GM21786 (cell line): ENCODE data around the gene MRO.
A peak's percentile ranks its signal among the peaks of the same experiment; 100 is the strongest.
"Not testable (repeated sequence)": the region's sequence is repeated elsewhere in the genome, so short reads cannot be mapped to it uniquely, and the experiment has no call there.

Experiments used
- ATAC-seq: cut with Tn5 transposase; IDR thresholded peaks from one replicate; pipeline ENCODE4 v1.9.1; 2021; ENCODE audit not compliant: unreplicated experiment

The MRO gene

GRCh38 chr18:50819728-50820378, at the start of gene MRO:
Gene MRO (minus strand): TSS chr18:50820016. CDS start chr18:50809400, 10,616 bp downstream.
- ATAC-seq, result peak; percentile 87

GRCh38 chr18:50869150-50869549, 49.3 kb upstream of the MRO start:
- ATAC-seq, result no peak

DNA sequence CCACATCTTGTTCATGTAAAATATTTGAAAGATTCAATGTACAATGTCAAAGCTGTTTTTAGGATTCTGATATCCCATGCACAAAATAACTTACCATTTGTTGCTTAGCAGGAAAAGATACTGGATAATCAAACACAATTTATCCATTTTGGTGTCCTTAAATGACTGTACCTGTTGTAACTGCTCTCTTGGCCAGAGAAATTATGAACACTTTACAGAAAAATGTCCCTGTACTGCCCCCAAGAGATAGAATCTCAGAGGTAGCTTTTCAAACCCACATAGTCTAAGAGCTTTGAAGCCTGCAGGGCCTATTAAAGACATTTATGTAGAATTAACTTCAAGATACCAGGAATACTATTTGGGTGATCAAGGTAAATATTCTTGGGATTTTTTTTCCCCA, 46.9 kb upstream of the MRO start:
- ATAC-seq, result no peak

- no peak for ATAC-seq
Measured at GRCh38 chr18:50863840-50864375, 44.1 kb upstream of the MRO start.

- ATAC-seq, result no peak
Measured at GRCh38 chr18:50862401-50862800, 42.6 kb upstream of the MRO start.

GRCh38 chr18:50861617-50862016, 41.8 kb upstream of the MRO start:
- ATAC-seq, result no peak

- no peak for ATAC-seq
Measured at GRCh38 chr18:50859793-50860555, 40.2 kb upstream of the MRO start.

DNA sequence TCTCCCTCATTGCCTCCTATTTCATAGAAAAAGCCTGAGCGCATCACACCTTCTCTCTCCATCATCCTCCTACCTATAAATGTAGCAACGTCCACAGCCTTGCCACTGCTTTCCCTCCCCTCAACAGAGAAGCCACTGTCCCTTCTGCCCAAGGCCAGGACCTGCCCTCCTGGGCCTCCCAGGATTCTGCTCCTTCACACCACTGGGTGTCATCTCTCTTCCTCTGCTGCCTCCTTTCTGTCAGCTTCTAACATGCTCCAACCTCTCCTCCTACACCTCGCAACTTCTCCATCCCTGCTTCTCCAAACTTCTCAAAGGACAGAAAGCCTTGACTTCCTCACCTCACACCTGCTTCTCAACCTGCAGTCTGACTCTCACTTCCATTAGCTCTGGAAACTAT, 37.9 kb upstream of the MRO start:
- ATAC-seq, result no peak

- ATAC-seq, result not testable (repeated sequence)
Measured at GRCh38 chr18:50857166-50857565, 37.4 kb upstream of the MRO start.

- no peak for ATAC-seq
Measured at GRCh38 chr18:50855976-50856757, 36.4 kb upstream of the MRO start.

- ATAC-seq, result no peak
Measured at GRCh38 chr18:50853863-50854271, 34.1 kb upstream of the MRO start.

DNA sequence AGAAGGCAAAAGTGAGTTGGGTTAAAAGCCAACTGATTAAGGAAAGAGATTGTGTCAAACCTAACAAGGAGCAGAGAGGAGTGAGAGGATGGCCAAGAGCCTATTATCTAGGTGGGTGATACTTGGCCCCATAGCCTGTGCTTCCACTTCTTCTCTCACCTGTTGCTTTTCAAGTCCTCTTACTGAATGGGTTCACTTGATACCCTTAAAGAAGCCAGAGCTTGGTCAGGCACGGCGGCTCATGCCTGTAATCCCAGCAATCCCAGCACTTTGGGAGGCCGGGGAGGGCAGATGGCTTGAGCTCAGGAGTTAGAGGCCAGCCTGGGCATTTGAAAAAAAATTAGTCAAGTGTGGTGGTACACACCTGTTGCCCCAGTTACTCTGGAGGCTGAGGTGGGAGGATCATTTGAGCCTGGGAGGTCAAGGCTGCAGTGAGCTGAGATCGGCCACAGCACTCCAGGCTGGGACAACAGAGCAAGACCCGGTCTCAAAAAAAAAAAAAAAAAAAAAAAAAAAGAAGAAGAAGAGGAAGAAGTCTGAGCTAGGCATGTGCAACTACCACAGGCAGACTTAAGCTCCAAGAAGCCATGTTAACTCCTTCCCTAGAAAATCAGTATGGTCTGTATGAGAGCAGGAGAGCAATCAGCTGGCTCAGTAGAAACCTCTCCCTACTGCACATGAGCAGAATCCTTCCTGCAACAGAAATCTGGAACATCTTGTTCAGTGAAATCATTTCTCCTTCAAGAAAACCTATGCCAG, 30.7 kb upstream of the MRO start:
- ATAC-seq, result no peak

DNA sequence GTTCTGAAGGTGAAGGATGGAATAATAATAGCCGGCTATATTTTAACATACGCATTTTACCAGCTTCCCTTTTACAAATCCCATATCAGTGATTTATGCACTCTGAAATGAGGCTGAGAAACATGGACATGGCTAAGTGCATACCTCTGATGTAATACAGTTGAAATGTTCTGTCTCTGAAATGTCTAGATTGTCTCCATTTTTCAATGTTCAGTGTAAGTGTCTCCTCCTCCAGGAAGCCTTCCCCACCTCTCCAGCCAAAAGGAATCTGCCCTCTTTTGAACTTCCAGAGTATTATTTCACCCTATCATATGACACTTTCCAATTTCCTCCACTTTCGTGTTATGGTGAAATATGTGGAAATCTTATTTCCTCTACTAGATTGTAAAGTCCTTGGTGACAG, 29.6 kb upstream of the MRO start:
- ATAC-seq, result no peak

GRCh38 chr18:50848991-50849390, 29.2 kb upstream of the MRO start:
- no peak for ATAC-seq

DNA sequence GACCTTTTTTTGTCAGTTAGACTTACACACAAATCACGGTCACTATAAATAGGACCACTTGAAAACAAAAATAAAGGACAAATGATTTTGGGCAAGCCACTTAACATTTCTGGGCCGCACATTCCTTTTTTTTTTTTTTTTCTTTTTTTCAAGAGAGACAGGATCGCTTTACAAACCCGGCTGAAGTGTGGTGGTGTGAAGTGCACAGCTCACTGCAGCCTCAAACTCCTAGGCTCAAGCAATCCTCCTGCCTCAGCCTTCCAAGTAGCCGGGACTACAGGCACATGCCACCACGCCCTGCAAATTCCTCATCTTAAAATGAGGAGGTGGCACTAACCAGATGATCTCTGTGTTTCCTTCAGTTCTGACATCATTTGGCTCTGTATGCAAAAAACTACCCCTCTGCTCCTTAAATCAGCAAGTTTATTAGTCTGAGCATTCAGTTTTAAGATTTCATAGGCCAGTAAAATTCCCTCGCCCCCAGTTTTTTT, 28.3 kb upstream of the MRO start:
- no peak for ATAC-seq

- no peak for ATAC-seq
Measured at GRCh38 chr18:50847192-50847591, 27.4 kb upstream of the MRO start.

DNA sequence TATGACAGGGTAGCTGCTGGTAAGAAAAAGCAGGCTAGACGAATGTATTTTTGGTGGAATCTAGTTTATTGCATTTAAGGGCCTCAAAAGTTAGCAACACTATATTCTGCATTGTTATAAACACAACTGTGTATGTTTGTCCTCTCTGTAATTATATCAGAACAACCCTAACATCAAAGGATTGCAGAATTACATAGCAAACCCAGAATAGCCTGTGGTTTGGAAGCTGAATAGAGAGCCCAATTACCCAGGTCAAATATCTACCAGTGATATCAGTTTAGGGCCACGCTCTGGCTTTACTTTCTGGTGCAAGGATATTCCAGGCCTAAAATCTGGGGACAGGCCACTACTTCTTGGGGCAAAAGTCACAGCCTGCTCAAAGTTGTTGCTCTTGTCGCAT, 25.1 kb upstream of the MRO start:
- no peak for ATAC-seq

GRCh38 chr18:50844554-50844953, 24.7 kb upstream of the MRO start:
- no peak for ATAC-seq

- ATAC-seq, result no peak
Measured at GRCh38 chr18:50842846-50843245, 23.0 kb upstream of the MRO start.

- ATAC-seq, result no peak
Measured at GRCh38 chr18:50839996-50840395, 20.2 kb upstream of the MRO start.

- ATAC-seq, result no peak
Measured at GRCh38 chr18:50839341-50839740, 19.5 kb upstream of the MRO start.
